K562 (cell line): Measurements from ENCODE around the gene TMEM270. TPM values are rescaled to one million over a fixed set of nuclear protein-coding genes. Genes with fewer than 3 reads are reported as not detected.

Experiments used
- CBFA2T2 ChIP-seq: fragments of 450-650 bp; conservative IDR thresholded peaks from 2 replicates; pipeline ENCODE4 v1.6.1; 2017; ENCODE audit warnings: mild to moderate bottlenecking
- CHAMP1 ChIP-seq: fragments of 450-650 bp; IDR thresholded peaks from 2 replicates; pipeline ENCODE4 v1.6.1; 2016; ENCODE audit warnings: mild to moderate bottlenecking
- CREM ChIP-seq: IDR thresholded peaks from 2 replicates; pipeline ENCODE4 v1.6.1; 2014; ENCODE audit warnings: antibody characterized with exemption, low read depth
- EP400 ChIP-seq: fragments of 450-650 bp; IDR thresholded peaks from 2 replicates; pipeline ENCODE4 v1.6.1; 2017; ENCODE audit warnings: antibody characterized with exemption, mild to moderate bottlenecking, moderate library complexity
- GABPB1 ChIP-seq: sonication (generic); formaldehyde crosslinking; IDR thresholded peaks from 2 replicates; pipeline ENCODE4 v1.8.0; 2022; ENCODE audit warnings: mild to moderate bottlenecking, missing genetic modification reagents
- KDM5B ChIP-seq: fragments of 200-600 bp; sonication (generic); IDR thresholded peaks from 2 replicates; pipeline ENCODE4 v1.6.1; 2012; ENCODE audit warnings: low read depth, mild to moderate bottlenecking, moderate library complexity, low read length, control low read depth, inconsistent platforms; ENCODE audit not compliant: insufficient replicate concordance
- NEUROD1 ChIP-seq: fragments of 150-350 bp; IDR thresholded peaks from 2 replicates; pipeline ENCODE4 v1.6.1; 2014; ENCODE audit warnings: borderline replicate concordance, low read length, low read depth; ENCODE audit not compliant: partially characterized antibody
- SMARCE1 ChIP-seq: fragments of 450-650 bp; IDR thresholded peaks from 2 replicates; pipeline ENCODE4 v1.7.1; 2016; ENCODE audit warnings: mild to moderate bottlenecking
- SP1 ChIP-seq: sonication (generic); formaldehyde crosslinking; IDR thresholded peaks from 2 replicates; pipeline ENCODE4 v1.8.1; 2022; ENCODE audit warnings: mild to moderate bottlenecking, missing genetic modification reagents
- TRIM24 ChIP-seq, 2 experiments: fragments of 450-650 bp; IDR thresholded peaks; 2 replicates each; pipeline ENCODE4 v1.6.1; 2016
- polyA plus RNA-seq, 8 experiments: library from polyadenylated mRNA; depleted of rRNA in 4 of 8; stranded (reverse) in 5 of 8; unstranded in 3 of 8; fragments of >200 nt; fragmentation: Nextera tagmentation in 2 of 8; fragmentation: Illumina TruSeq in 1 of 8; extraction: Ambion mirVana in 2 of 8; extraction: Trizol in 1 of 8; gene quantifications; 2 replicates each; pipeline versions ENCODE4 v1.2.1 to v1.2.3, GENCODE V29; 2011 to 2014; ENCODE audit warnings: inconsistent platforms in 1 of 8, missing spikeins in 1 of 8
- total RNA-seq, 7 experiments: library from RNA; depleted of rRNA in 6 of 7; stranded (reverse); fragments of >200 nt in 6 of 7; fragmentation: Illumina TruSeq in 2 of 7; extraction: Trizol in 2 of 7; gene quantifications; 2 replicates each; pipeline versions ENCODE4 v1.2.1 to v1.2.3, GENCODE V29; 2011 to 2021; ENCODE audit warnings: low replicate concordance in 1 of 7
- TF ChIP-seq, protein P1 (sequence below): fragments of 200-600 bp; sonication (generic); IDR thresholded peaks from one replicate; pipeline ENCODE4 v1.6.1; 2012; ENCODE audit warnings: mild to moderate bottlenecking, low read depth, low read length, inconsistent platforms
- TF ChIP-seq, protein P2 (sequence below): conservative IDR thresholded peaks from 2 replicates; pipeline ENCODE4 v1.6.1; 2011; ENCODE audit warnings: low read depth, mild to moderate bottlenecking, low read length; ENCODE audit not compliant: control insufficient read depth

Gene TMEM270
- total and polyA plus RNA-seq, 9 of the 15 experiments (the other 6 are each of a cell fraction or from before 2014, with no cell fraction given): not detected

DNA sequence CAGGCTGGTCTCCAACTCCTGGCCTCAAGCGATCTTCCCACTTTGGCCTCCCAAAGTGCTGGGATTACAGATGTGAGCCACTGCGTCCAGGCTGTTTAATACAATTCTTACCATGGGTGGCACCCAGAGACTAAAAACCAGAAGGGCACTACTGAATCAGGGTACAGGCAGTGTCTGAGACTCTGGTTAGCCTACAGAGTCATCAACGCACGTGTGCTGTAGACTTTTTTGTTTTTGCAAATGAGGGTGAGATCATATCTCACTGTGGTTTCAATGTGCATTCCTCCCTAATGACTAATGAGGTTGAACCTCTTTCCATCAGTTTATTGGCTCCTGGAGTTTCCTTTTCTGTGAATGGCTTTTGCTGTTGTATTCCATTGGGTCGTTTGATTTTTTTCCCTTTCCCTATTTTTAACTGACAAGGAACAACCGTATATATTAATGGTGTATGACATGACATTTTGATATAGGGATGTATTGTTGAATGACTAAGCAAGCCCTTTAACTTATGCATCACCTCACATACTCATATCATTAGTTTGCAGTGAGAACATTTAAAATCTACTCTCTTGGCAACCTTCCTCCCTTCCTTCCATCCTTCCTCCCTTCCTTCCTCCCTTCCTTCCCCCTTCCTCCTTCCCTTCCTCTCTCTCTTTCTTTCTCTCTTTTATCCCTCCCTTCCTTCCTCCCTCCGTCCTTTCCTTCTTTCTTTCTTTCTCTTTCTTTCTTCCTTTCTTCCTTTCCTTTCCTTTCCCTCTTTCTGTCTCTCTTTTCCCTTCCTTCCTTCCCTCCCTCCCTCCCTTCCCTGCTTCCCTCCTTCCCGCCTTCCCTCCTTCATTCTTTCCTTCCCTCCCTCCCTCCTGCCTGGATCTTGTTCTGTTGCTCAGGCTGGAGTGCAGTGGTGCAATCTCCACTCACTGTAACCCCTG is 9.3 kb upstream of the TMEM270 start (continued):
- peak; percentile 38 for TF ChIP-seq NEUROD1
- TF ChIP-seq CBFA2T2: peak; percentile 21; the same call in 1 of the 2 replicates
- TF ChIP-seq CHAMP1: peak; percentile 71
- peak; percentile 99 for TF ChIP-seq SMARCE1
- TF ChIP-seq KDM5B: no peak
- TF ChIP-seq, protein P1, sequence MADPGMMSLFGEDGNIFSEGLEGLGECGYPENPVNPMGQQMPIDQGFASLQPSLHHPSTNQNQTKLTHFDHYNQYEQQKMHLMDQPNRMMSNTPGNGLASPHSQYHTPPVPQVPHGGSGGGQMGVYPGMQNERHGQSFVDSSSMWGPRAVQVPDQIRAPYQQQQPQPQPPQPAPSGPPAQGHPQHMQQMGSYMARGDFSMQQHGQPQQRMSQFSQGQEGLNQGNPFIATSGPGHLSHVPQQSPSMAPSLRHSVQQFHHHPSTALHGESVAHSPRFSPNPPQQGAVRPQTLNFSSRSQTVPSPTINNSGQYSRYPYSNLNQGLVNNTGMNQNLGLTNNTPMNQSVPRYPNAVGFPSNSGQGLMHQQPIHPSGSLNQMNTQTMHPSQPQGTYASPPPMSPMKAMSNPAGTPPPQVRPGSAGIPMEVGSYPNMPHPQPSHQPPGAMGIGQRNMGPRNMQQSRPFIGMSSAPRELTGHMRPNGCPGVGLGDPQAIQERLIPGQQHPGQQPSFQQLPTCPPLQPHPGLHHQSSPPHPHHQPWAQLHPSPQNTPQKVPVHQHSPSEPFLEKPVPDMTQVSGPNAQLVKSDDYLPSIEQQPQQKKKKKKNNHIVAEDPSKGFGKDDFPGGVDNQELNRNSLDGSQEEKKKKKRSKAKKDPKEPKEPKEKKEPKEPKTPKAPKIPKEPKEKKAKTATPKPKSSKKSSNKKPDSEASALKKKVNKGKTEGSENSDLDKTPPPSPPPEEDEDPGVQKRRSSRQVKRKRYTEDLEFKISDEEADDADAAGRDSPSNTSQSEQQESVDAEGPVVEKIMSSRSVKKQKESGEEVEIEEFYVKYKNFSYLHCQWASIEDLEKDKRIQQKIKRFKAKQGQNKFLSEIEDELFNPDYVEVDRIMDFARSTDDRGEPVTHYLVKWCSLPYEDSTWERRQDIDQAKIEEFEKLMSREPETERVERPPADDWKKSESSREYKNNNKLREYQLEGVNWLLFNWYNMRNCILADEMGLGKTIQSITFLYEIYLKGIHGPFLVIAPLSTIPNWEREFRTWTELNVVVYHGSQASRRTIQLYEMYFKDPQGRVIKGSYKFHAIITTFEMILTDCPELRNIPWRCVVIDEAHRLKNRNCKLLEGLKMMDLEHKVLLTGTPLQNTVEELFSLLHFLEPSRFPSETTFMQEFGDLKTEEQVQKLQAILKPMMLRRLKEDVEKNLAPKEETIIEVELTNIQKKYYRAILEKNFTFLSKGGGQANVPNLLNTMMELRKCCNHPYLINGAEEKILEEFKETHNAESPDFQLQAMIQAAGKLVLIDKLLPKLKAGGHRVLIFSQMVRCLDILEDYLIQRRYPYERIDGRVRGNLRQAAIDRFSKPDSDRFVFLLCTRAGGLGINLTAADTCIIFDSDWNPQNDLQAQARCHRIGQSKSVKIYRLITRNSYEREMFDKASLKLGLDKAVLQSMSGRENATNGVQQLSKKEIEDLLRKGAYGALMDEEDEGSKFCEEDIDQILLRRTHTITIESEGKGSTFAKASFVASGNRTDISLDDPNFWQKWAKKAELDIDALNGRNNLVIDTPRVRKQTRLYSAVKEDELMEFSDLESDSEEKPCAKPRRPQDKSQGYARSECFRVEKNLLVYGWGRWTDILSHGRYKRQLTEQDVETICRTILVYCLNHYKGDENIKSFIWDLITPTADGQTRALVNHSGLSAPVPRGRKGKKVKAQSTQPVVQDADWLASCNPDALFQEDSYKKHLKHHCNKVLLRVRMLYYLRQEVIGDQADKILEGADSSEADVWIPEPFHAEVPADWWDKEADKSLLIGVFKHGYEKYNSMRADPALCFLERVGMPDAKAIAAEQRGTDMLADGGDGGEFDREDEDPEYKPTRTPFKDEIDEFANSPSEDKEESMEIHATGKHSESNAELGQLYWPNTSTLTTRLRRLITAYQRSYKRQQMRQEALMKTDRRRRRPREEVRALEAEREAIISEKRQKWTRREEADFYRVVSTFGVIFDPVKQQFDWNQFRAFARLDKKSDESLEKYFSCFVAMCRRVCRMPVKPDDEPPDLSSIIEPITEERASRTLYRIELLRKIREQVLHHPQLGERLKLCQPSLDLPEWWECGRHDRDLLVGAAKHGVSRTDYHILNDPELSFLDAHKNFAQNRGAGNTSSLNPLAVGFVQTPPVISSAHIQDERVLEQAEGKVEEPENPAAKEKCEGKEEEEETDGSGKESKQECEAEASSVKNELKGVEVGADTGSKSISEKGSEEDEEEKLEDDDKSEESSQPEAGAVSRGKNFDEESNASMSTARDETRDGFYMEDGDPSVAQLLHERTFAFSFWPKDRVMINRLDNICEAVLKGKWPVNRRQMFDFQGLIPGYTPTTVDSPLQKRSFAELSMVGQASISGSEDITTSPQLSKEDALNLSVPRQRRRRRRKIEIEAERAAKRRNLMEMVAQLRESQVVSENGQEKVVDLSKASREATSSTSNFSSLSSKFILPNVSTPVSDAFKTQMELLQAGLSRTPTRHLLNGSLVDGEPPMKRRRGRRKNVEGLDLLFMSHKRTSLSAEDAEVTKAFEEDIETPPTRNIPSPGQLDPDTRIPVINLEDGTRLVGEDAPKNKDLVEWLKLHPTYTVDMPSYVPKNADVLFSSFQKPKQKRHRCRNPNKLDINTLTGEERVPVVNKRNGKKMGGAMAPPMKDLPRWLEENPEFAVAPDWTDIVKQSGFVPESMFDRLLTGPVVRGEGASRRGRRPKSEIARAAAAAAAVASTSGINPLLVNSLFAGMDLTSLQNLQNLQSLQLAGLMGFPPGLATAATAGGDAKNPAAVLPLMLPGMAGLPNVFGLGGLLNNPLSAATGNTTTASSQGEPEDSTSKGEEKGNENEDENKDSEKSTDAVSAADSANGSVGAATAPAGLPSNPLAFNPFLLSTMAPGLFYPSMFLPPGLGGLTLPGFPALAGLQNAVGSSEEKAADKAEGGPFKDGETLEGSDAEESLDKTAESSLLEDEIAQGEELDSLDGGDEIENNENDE: peak; percentile 18
- TF ChIP-seq, protein P2, sequence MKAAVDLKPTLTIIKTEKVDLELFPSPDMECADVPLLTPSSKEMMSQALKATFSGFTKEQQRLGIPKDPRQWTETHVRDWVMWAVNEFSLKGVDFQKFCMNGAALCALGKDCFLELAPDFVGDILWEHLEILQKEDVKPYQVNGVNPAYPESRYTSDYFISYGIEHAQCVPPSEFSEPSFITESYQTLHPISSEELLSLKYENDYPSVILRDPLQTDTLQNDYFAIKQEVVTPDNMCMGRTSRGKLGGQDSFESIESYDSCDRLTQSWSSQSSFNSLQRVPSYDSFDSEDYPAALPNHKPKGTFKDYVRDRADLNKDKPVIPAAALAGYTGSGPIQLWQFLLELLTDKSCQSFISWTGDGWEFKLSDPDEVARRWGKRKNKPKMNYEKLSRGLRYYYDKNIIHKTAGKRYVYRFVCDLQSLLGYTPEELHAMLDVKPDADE: no peak
- peak in 1 of 2 experiments; percentile 61; a peak in 2 of 4 replicates for TF ChIP-seq TRIM24 (IDR thresholded peaks at IDR 0.05)
- TF ChIP-seq SP1: peak; percentile 40; the same call in 1 of the 2 replicates
- peak; percentile 63 for TF ChIP-seq EP400
- peak; percentile 76 for TF ChIP-seq CREM
- no peak for TF ChIP-seq GABPB1
